GM23338 (cell line): ENCODE results near the gene PSMD11. TPM values are rescaled to one million over a fixed set of nuclear protein-coding genes. Genes with fewer than 3 reads are reported as not detected.

Source experiments
- ATAC-seq: fragments of 200-7000 bp; cut with Tn5 transposase; 3 replicates; pipeline ENCODE4 v1.9.1; 2020
- DNase-seq: peaks from one replicate; pipeline ENCODE4 v3.0.0-alpha.2; 2015; ENCODE audit warnings: low spot score
- H2AFZ ChIP-seq: fragments of 200-600 bp; sonication (generic); 2 replicates; pipeline ENCODE4 v1.8.0; 2016; ENCODE audit warnings: antibody characterized with exemption, mild to moderate bottlenecking, moderate library complexity
- H3F3A ChIP-seq: fragments of 200-600 bp; sonication (generic); replicated peaks from 2 replicates; pipeline ENCODE4 v1.8.0; 2017; ENCODE audit warnings: antibody characterized with exemption, mixed run types, low read depth
- H3K27ac ChIP-seq: fragments of 200-600 bp; sonication (generic); 2 replicates; pipeline ENCODE4 v1.6.1; 2016; ENCODE audit warnings: low read depth
- H3K27me3 ChIP-seq: fragments of 200-600 bp; sonication (generic); 2 replicates; pipeline ENCODE4 v1.8.0; 2016; ENCODE audit warnings: mild to moderate bottlenecking, mixed run types, moderate library complexity; ENCODE audit not compliant: insufficient read depth
- H3K36me3 ChIP-seq: fragments of 200-600 bp; sonication (generic); 2 replicates; pipeline ENCODE4 v1.8.0; 2016; ENCODE audit warnings: mild to moderate bottlenecking; ENCODE audit not compliant: insufficient read depth
- H3K4me1 ChIP-seq: fragments of 200-600 bp; sonication (generic); 2 replicates; pipeline ENCODE4 v1.8.0; 2016; ENCODE audit warnings: mild to moderate bottlenecking, moderate library complexity; ENCODE audit not compliant: insufficient read depth
- H3K4me2 ChIP-seq: fragments of 200-600 bp; sonication (generic); 2 replicates; pipeline ENCODE4 v1.7.1; 2017; ENCODE audit warnings: mixed run types
- H3K4me3 ChIP-seq: fragments of 200-600 bp; sonication (generic); 2 replicates; pipeline ENCODE4 v1.6.1; 2016; ENCODE audit warnings: mixed run types
- H3K79me2 ChIP-seq: fragments of 200-600 bp; sonication (generic); replicated peaks from 2 replicates; pipeline ENCODE4 v1.8.0; 2017; ENCODE audit warnings: mild to moderate bottlenecking; ENCODE audit not compliant: insufficient read depth
- H3K9me2 ChIP-seq: fragments of 200-600 bp; sonication (generic); 2 replicates; pipeline ENCODE4 v1.8.0; 2017; ENCODE audit not compliant: insufficient read depth
- H4K20me1 ChIP-seq: fragments of 200-600 bp; sonication (generic); replicated peaks from 2 replicates; pipeline ENCODE4 v1.8.0; 2017; ENCODE audit warnings: mild to moderate bottlenecking; ENCODE audit not compliant: insufficient read depth
- H3K27ac Mint-ChIP-seq: 2 replicates; pipeline ENCODE4 v1.8.0; 2020; ENCODE audit warnings: inconsistent platforms, mild to moderate bottlenecking, moderate library complexity, mixed read lengths
- H3K27me3 Mint-ChIP-seq: 3 replicates; pipeline ENCODE4 v1.8.0; 2022; ENCODE audit warnings: low read depth, mild to moderate bottlenecking, moderate library complexity, mixed read lengths, inconsistent platforms; ENCODE audit not compliant: insufficient read depth, poor library complexity
- H3K36me3 Mint-ChIP-seq: 3 replicates; pipeline ENCODE4 v1.8.0; 2021; ENCODE audit warnings: low read depth, mild to moderate bottlenecking, inconsistent platforms, moderate library complexity, mixed read lengths
- H3K4me1 Mint-ChIP-seq: 3 replicates; pipeline ENCODE4 v1.8.0; 2020; ENCODE audit warnings: mild to moderate bottlenecking, inconsistent platforms, mixed read lengths
- H3K4me3 Mint-ChIP-seq: 3 replicates; pipeline ENCODE4 v1.8.0; 2021; ENCODE audit warnings: moderate library complexity, mild to moderate bottlenecking, inconsistent platforms, mixed read lengths
- H3K9me3 Mint-ChIP-seq: 3 replicates; pipeline ENCODE4 v1.8.0; 2020; ENCODE audit warnings: moderate library complexity, mild to moderate bottlenecking, inconsistent platforms, mixed read lengths
- CREB1 ChIP-seq: fragments of 250-450 bp; sonication (Bioruptor Pico); IDR thresholded peaks from 2 replicates; pipeline ENCODE4 v1.5.0; 2020; ENCODE audit warnings: low read depth, mild to moderate bottlenecking, moderate library complexity
- EZH2 ChIP-seq: fragments of 200-600 bp; sonication (generic); IDR thresholded peaks from one replicate; pipeline ENCODE4 v1.8.0; 2017; ENCODE audit warnings: antibody characterized with exemption, mild to moderate bottlenecking, low read depth; ENCODE audit not compliant: unreplicated experiment
- EZH2phosphoT487 ChIP-seq: fragments of 200-600 bp; sonication (generic); IDR thresholded peaks from one replicate; pipeline ENCODE4 v1.8.1; 2018; ENCODE audit warnings: antibody characterized with exemption; ENCODE audit not compliant: unreplicated experiment
- JUNB ChIP-seq: IDR thresholded peaks from one replicate; pipeline ENCODE4 v1.6.1; 2016; ENCODE audit warnings: antibody characterized with exemption; ENCODE audit not compliant: unreplicated experiment
- NANOG ChIP-seq: IDR thresholded peaks from 2 replicates; pipeline ENCODE4 v1.6.1; 2016; ENCODE audit warnings: antibody characterized with exemption, borderline replicate concordance
- POLR2AphosphoS5 ChIP-seq: IDR thresholded peaks from 2 replicates; pipeline ENCODE4 v1.6.1; 2016; ENCODE audit warnings: antibody characterized with exemption, low read depth
- STAT1 ChIP-seq: IDR thresholded peaks from one replicate; pipeline ENCODE4 v1.6.1; 2016; ENCODE audit warnings: antibody characterized with exemption; ENCODE audit not compliant: unreplicated experiment
- ZNF114 ChIP-seq: fragments of 250-450 bp; sonication (Bioruptor Pico); IDR thresholded peaks from 2 replicates; pipeline ENCODE4 v1.5.0; 2020; ENCODE audit warnings: mild to moderate bottlenecking, moderate library complexity
- ZNF331 ChIP-seq: fragments of 250-450 bp; sonication (Bioruptor Pico); IDR thresholded peaks from 2 replicates; pipeline ENCODE4 v1.5.0; 2020; ENCODE audit warnings: low read depth, mild to moderate bottlenecking, moderate library complexity
- polyA plus RNA-seq: library from polyadenylated mRNA; unstranded; fragments of >200 nt; fragmentation: Nextera tagmentation; extraction: Ambion mirVana; gene quantifications from 2 replicates; pipeline ENCODE4 v1.2.1, GENCODE V29; 2016
- total RNA-seq: library from RNA; depleted of rRNA; stranded (reverse); fragments of >200 nt; shearing (Covaris generic); gene quantifications from 2 replicates; pipeline ENCODE4 v1.2.3, GENCODE V29; 2014
- TF ChIP-seq, protein P1 (sequence below): IDR thresholded peaks from 2 replicates; pipeline ENCODE4 v1.6.1; 2016; ENCODE audit warnings: antibody characterized with exemption
- TF ChIP-seq, protein P2 (sequence below): IDR thresholded peaks from one replicate; pipeline ENCODE4 v1.6.1; 2018; ENCODE audit warnings: antibody characterized with exemption; ENCODE audit not compliant: unreplicated experiment

PSMD11 gene
- total and polyA plus RNA-seq, 2 experiments from 2014 or later: 180 to 360 TPM

- TF ChIP-seq, protein P1, sequence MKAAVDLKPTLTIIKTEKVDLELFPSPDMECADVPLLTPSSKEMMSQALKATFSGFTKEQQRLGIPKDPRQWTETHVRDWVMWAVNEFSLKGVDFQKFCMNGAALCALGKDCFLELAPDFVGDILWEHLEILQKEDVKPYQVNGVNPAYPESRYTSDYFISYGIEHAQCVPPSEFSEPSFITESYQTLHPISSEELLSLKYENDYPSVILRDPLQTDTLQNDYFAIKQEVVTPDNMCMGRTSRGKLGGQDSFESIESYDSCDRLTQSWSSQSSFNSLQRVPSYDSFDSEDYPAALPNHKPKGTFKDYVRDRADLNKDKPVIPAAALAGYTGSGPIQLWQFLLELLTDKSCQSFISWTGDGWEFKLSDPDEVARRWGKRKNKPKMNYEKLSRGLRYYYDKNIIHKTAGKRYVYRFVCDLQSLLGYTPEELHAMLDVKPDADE: no peak
- TF ChIP-seq POLR2AphosphoS5: no peak
- no peak for TF ChIP-seq NANOG
- TF ChIP-seq ZNF331: no peak
- no peak for TF ChIP-seq JUNB
- TF ChIP-seq ZNF114 (CRISPR knock-in tag): no peak
- TF ChIP-seq EZH2: no peak
These were observed 45.2 kb downstream of the PSMD11 start (continued) for GRCh38 chr17:32489320-32490100.

DNA sequence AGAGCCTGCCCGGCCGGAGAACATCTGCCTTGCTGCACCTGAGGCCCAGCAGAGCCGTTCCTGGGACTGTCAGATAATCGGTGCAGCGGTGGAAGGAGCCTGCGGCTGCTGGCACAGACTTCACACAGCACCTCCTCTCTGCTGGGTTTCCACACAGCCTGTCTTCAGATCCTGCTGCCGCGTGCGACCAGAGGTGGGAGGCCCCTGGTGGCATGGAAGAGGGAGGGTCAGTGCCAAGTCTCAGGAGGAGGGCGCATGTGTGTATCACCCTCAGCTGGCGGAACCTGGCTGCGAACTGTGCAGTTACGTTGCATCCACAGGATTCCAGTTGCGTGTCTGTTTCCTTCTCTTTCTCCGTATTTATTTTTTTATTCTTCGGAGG is 45.8 kb downstream of the PSMD11 start:
- H4K20me1 ChIP-seq: peaks cover 17% of the 10 kb centered on the region
- H3K79me2 ChIP-seq: peaks cover 27% of the 10 kb centered on the region
- Mint-ChIP-seq H3K9me3 (peaks cover 3% of the 10 kb centered on the region; the same call in 2 of the 3 replicates), H3K4me1 (peaks cover 56% of the 10 kb centered on the region), H3K4me3 (peak overlapping the region; percentile 24; the same call in 1 of the 3 replicates), H3K27ac (no peak overlapping the region), H3K27me3 (peaks cover 21% of the 10 kb centered on the region), H3K36me3 (peaks cover 34% of the 10 kb centered on the region)
- no peak overlapping the region for H3K4me2 ChIP-seq
- DNase-seq: peak; percentile 40
- no peak overlapping the region for H3K27ac ChIP-seq
- H3K27me3 ChIP-seq: no peaks in the 10 kb centered on the region
- H3K4me3 ChIP-seq: no peak overlapping the region
- H2AFZ ChIP-seq: no peak overlapping the region
- TF ChIP-seq STAT1 (no peak), CREB1 (CRISPR knock-in tag) (no peak), ZNF114 (CRISPR knock-in tag) (no peak), ZNF331 (no peak)
- no peaks in the 10 kb centered on the region; the same call in 1 of the 2 replicates for H3K36me3 ChIP-seq
- H3K4me1 ChIP-seq: peaks cover 33% of the 10 kb centered on the region
- ATAC-seq: no peak
- H3K9me2 ChIP-seq: no peaks in the 10 kb centered on the region
- peaks cover 18% of the 10 kb centered on the region for H3F3A ChIP-seq

GRCh38 chr17:32491371-32492263 is 47.3 kb downstream of the PSMD11 start:
- peaks cover 34% of the 10 kb centered on the region for H3K36me3 Mint-ChIP-seq
- no peaks in the 10 kb centered on the region for H3K9me2 ChIP-seq
- peaks cover 14% of the 10 kb centered on the region for H3K27me3 Mint-ChIP-seq
- peaks cover 3% of the 10 kb centered on the region; the same call in 2 of the 3 replicates for H3K9me3 Mint-ChIP-seq
- DNase-seq (no peak), ATAC-seq (no peak)
- 0 out of 2 replicates have a peak overlapping the region, but pooled peaks have one; percentile 55 for H3K27ac ChIP-seq
- no peak overlapping the region for H3K4me2 ChIP-seq
- H2AFZ ChIP-seq: no peak overlapping the region
- H3K27me3 ChIP-seq: no peaks in the 10 kb centered on the region
- no peak overlapping the region for H3K4me3 ChIP-seq
- H3K79me2 ChIP-seq: peaks cover 27% of the 10 kb centered on the region
- H3K4me1 ChIP-seq: peaks cover 25% of the 10 kb centered on the region
- H3F3A ChIP-seq: peaks cover 8% of the 10 kb centered on the region; the same call in 1 of the 2 replicates
- no peak overlapping the region for H3K27ac Mint-ChIP-seq
- peaks cover 50% of the 10 kb centered on the region for H3K4me1 Mint-ChIP-seq
- no peaks in the 10 kb centered on the region; the same call in 1 of the 2 replicates for H3K36me3 ChIP-seq
- H4K20me1 ChIP-seq: peaks cover 17% of the 10 kb centered on the region
- no peak overlapping the region for H3K4me3 Mint-ChIP-seq
- TF ChIP-seq NANOG (no peak), ZNF331 (no peak), JUNB (no peak), ZNF114 (CRISPR knock-in tag) (no peak), EZH2phosphoT487 (no peak), EZH2 (no peak), POLR2AphosphoS5 (no peak), CREB1 (CRISPR knock-in tag) (no peak)
- TF ChIP-seq, protein P2, sequence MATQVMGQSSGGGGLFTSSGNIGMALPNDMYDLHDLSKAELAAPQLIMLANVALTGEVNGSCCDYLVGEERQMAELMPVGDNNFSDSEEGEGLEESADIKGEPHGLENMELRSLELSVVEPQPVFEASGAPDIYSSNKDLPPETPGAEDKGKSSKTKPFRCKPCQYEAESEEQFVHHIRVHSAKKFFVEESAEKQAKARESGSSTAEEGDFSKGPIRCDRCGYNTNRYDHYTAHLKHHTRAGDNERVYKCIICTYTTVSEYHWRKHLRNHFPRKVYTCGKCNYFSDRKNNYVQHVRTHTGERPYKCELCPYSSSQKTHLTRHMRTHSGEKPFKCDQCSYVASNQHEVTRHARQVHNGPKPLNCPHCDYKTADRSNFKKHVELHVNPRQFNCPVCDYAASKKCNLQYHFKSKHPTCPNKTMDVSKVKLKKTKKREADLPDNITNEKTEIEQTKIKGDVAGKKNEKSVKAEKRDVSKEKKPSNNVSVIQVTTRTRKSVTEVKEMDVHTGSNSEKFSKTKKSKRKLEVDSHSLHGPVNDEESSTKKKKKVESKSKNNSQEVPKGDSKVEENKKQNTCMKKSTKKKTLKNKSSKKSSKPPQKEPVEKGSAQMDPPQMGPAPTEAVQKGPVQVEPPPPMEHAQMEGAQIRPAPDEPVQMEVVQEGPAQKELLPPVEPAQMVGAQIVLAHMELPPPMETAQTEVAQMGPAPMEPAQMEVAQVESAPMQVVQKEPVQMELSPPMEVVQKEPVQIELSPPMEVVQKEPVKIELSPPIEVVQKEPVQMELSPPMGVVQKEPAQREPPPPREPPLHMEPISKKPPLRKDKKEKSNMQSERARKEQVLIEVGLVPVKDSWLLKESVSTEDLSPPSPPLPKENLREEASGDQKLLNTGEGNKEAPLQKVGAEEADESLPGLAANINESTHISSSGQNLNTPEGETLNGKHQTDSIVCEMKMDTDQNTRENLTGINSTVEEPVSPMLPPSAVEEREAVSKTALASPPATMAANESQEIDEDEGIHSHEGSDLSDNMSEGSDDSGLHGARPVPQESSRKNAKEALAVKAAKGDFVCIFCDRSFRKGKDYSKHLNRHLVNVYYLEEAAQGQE: no peak
- TF ChIP-seq, protein P1: no peak
